Panc1 (cell line): ENCODE measurements around the gene MET. TPM values are rescaled to one million over a fixed set of nuclear protein-coding genes. Genes with fewer than 3 reads are reported as not detected.
A peak's percentile ranks its signal among the peaks of the same experiment; 100 is the strongest.
"Not testable (repeated sequence)": the region's sequence is repeated elsewhere in the genome, so short reads cannot be mapped to it uniquely, and the experiment has no call there.

Experiments used
- ATAC-seq: fragments of 200-7000 bp; cut with Tn5 transposase; 2 replicates; pipeline ENCODE4 v1.9.1; 2020; ENCODE audit warnings: mild to moderate bottlenecking, moderate library complexity
- BruUV-seq: library from RNA; stranded (reverse); fragments of 400-500 nt; replicated peaks from 2 replicates; lab custom pipeline; 2021; lab: Mats Ljungman, UMichigan
- CTCF ChIA-PET: fragments of 300-600 bp; sonication (Branson Sonifier 250); formaldehyde crosslinking; loops from one replicate; lab custom pipeline; 2022; ENCODE audit warnings: antibody characterized with exemption; lab: Charles Lee
- POLR2A ChIA-PET: fragments of 300-600 bp; sonication (Branson Sonifier 250); formaldehyde crosslinking; loops from one replicate; lab custom pipeline; 2022; ENCODE audit warnings: antibody characterized with exemption; lab: Charles Lee
- DNase-seq: peaks from one replicate; pipeline ENCODE4 v3.0.0-alpha.2; 2010; ENCODE audit warnings: low read depth, low spot score
- H3K27ac ChIP-seq: 2 replicates; pipeline ENCODE4 v1.5.1; 2011; ENCODE audit warnings: mild to moderate bottlenecking, low read length, inconsistent platforms
- H3K27me3 ChIP-seq: fragments of 200-500 bp; sonication (Bioruptor generic); 2 replicates; pipeline ENCODE4 v1.6.0; 2014; ENCODE audit warnings: low read length, inconsistent platforms; ENCODE audit not compliant: control insufficient read depth, insufficient read depth
- H3K36me3 ChIP-seq: fragments of 200-500 bp; sonication (Bioruptor generic); 2 replicates; pipeline ENCODE4 v1.5.1; 2014; ENCODE audit warnings: inconsistent platforms, mild to moderate bottlenecking, low read length, moderate library complexity; ENCODE audit not compliant: control insufficient read depth, insufficient read depth
- H3K4me1 ChIP-seq: 2 replicates; pipeline ENCODE4 v1.5.1; 2011; ENCODE audit warnings: inconsistent platforms, mild to moderate bottlenecking, low read length, moderate library complexity; ENCODE audit not compliant: control insufficient read depth, insufficient read depth
- H3K4me3 ChIP-seq, 2 experiments: 2 replicates each; pipeline ENCODE4 v1.5.1; 2011 to 2012; ENCODE audit warnings: low read depth in 2 of 2, low read length in 2 of 2, mild to moderate bottlenecking in 2 of 2, inconsistent platforms in 1 of 2, moderate library complexity in 1 of 2
- H3K9me3 ChIP-seq: fragments of 200-500 bp; sonication (Bioruptor generic); 2 replicates; pipeline ENCODE4 v1.5.1; 2014; ENCODE audit warnings: low read depth, mild to moderate bottlenecking, inconsistent platforms, low read length, moderate library complexity; ENCODE audit not compliant: control insufficient read depth, insufficient read depth
- POLR2AphosphoS5 ChIP-seq: IDR thresholded peaks from 2 replicates; pipeline ENCODE4 v1.6.1; 2012; ENCODE audit warnings: mild to moderate bottlenecking, low read depth, low read length, moderate library complexity
- SIN3A ChIP-seq: IDR thresholded peaks from 2 replicates; pipeline ENCODE4 v1.6.1; 2012; ENCODE audit warnings: low read depth, mild to moderate bottlenecking, low read length, moderate library complexity, borderline replicate concordance; ENCODE audit not compliant: insufficient read depth
- TCF7L2 ChIP-seq: IDR thresholded peaks from 2 replicates; pipeline ENCODE4 v1.6.1; 2011; ENCODE audit warnings: mild to moderate bottlenecking, low read depth, low read length, inconsistent platforms
- in situ Hi-C: cut with HindIII; loops from 2 replicates; pipeline ENCODE4 v1.10.0; 2016; ENCODE audit warnings: low sequenced_read_pairs, low pct_unique_long_range_greater_than_20kb
- intact Hi-C: fragments of 100-400 bp; cut with micrococcal nuclease; formaldehyde crosslinking; loops from one replicate; pipeline ENCODE4 v1.10.0; 2022; ENCODE audit not compliant: unreplicated experiment
- total RNA-seq: library from RNA; stranded (reverse); gene quantifications from one replicate; pipeline ENCODE4 v1.2.1, GENCODE V29; 2021; ENCODE audit not compliant: unreplicated experiment
- TF ChIP-seq, protein P1 (sequence below): fragments of 450-650 bp; IDR thresholded peaks from 2 replicates; pipeline ENCODE4 v1.5.1; 2017; ENCODE audit warnings: mild to moderate bottlenecking
- TF ChIP-seq, protein P2 (sequence below), 2 experiments: IDR thresholded peaks; 2 replicates each; pipeline ENCODE4 v1.6.1; 2011 to 2012; ENCODE audit warnings: low read depth in 2 of 2, control low read depth in 1 of 2, low read length in 1 of 2, mild to moderate bottlenecking in 1 of 2, moderate library complexity in 1 of 2; ENCODE audit not compliant: insufficient read depth in 1 of 2

Gene MET
- total RNA-seq, 1 experiment from 2014 or later, result 103 TPM

DNA sequence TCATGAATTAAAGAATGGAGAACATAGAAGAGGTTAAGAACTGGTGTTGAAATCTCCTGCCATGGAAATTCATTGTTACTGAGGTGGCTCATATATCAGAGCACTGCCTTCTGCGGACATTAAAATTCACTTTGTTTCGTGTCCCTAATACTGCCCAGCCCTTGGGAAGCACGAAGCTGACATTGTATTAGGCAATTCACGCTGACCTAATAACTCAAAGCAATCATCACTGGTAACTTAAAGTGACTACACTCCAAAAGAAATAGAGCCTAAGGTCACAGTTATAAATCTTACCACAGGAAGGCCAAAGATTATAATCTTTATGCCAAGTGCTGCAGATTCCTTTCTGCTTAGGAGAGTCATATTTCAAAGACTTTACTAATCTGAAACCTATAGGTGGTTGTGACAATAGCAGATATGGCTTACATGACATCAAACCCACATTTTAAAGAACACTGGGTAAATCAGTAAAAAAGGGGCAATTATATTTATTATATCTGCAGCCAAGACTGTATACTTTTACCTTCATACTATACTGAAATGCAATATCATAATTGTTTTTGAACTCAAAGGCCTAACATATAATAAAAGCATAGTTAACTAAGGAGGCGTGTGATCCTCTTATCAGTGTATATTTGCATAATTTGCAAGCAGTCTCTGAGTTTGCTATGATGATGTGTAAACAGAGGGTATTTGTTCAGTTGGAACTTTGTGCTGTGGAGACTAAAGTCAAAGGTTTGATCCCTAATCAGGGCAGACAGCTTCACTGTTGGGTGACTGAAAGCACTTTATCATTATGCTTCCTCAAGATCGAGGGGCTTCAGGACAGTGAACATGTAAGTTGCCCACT, 138.5 kb downstream of the MET start:
- in situ Hi-C loops (no loop called here), intact Hi-C loops (no loop called here)
- ATAC-seq, result peak; percentile 70
- H3K9me3 ChIP-seq, result no peaks in the 10 kb centered on the region
- no peaks in the 10 kb centered on the region for H3K36me3 ChIP-seq
- H3K4me3 ChIP-seq, result no peak overlapping the region
- BruUV-seq, result no TSS peak
- POLR2A ChIA-PET, result interaction anchor here (1.2 kb wide), 1 partner anchor 219 kb away, joined by 3 read pairs; no protein-coding TSS in a partner anchor
- DNase-seq, result no peak
- no peaks in the 10 kb centered on the region for H3K27me3 ChIP-seq
- peak overlapping the region; percentile 83 for H3K27ac ChIP-seq
- H3K4me1 ChIP-seq, result peaks cover 43% of the 10 kb centered on the region
- TF ChIP-seq, protein P1, sequence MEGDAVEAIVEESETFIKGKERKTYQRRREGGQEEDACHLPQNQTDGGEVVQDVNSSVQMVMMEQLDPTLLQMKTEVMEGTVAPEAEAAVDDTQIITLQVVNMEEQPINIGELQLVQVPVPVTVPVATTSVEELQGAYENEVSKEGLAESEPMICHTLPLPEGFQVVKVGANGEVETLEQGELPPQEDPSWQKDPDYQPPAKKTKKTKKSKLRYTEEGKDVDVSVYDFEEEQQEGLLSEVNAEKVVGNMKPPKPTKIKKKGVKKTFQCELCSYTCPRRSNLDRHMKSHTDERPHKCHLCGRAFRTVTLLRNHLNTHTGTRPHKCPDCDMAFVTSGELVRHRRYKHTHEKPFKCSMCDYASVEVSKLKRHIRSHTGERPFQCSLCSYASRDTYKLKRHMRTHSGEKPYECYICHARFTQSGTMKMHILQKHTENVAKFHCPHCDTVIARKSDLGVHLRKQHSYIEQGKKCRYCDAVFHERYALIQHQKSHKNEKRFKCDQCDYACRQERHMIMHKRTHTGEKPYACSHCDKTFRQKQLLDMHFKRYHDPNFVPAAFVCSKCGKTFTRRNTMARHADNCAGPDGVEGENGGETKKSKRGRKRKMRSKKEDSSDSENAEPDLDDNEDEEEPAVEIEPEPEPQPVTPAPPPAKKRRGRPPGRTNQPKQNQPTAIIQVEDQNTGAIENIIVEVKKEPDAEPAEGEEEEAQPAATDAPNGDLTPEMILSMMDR, result no peak
- TF ChIP-seq TCF7L2, result peak; percentile 97
- CTCF ChIA-PET, result interaction anchor here (0.8 to 1.1 kb wide), 3 partner anchors 219 to 222 kb away, joined by 3 to 9 read pairs (median 3); no protein-coding TSS in a partner anchor

DNA sequence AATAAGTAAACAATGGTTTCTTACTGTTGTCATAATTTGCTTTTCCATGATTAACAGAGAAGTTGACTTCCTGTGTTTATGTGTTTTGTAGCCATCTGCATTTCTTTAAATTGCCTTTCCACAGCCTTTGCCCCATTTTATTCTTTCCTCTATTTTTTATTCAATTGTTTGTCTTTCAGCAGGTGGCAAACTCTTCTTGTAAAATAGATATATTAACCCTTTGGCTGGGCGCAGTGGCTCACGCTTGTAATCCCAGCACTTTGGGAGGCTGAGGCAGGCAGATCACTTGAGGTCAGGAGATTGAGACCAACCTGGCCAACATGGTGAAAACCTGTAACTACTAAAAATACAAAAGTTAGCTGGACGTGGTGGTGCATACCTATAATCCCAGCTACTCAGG, 139.8 kb downstream of the MET start:
- ChIA-PET POLR2A (no interaction called here), CTCF (no interaction called here)
- in situ Hi-C loops, result no loop called here
- no peaks in the 10 kb centered on the region for H3K36me3 ChIP-seq
- no peaks in the 10 kb centered on the region for H3K9me3 ChIP-seq
- H3K27ac ChIP-seq, result peak overlapping the region; percentile 83; the same call in 1 of the 2 replicates
- H3K4me3 ChIP-seq, result no peak overlapping the region
- no peaks in the 10 kb centered on the region for H3K27me3 ChIP-seq
- DNase-seq (no peak), ATAC-seq (no peak)
- no peak for TF ChIP-seq SIN3A
- TF ChIP-seq TCF7L2, result no peak
- TF ChIP-seq POLR2AphosphoS5, result no peak
- no TSS peak for BruUV-seq
- peaks cover 35% of the 10 kb centered on the region for H3K4me1 ChIP-seq
- intact Hi-C loops, result no loop called here

DNA sequence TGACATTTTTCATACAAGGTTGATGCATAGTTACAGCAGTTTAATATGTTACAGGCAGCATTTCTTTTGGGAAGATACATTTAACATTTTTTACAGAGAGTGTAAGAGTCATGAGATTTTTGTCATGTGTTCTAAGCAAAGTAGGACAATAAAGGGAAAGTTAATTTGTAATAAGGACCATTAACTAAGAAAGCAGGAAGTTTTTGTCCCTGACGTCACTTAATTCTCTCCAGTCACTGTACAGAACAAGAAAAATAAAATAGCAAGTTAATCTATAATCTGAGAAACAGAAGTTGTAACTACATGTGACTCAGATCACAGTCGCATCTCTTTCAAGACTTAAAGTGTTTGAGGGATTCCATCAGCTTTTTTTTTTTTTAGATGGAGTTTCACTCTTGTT, 140.9 kb downstream of the MET start:
- DNase-seq, result no peak
- TF ChIP-seq, protein P2, sequence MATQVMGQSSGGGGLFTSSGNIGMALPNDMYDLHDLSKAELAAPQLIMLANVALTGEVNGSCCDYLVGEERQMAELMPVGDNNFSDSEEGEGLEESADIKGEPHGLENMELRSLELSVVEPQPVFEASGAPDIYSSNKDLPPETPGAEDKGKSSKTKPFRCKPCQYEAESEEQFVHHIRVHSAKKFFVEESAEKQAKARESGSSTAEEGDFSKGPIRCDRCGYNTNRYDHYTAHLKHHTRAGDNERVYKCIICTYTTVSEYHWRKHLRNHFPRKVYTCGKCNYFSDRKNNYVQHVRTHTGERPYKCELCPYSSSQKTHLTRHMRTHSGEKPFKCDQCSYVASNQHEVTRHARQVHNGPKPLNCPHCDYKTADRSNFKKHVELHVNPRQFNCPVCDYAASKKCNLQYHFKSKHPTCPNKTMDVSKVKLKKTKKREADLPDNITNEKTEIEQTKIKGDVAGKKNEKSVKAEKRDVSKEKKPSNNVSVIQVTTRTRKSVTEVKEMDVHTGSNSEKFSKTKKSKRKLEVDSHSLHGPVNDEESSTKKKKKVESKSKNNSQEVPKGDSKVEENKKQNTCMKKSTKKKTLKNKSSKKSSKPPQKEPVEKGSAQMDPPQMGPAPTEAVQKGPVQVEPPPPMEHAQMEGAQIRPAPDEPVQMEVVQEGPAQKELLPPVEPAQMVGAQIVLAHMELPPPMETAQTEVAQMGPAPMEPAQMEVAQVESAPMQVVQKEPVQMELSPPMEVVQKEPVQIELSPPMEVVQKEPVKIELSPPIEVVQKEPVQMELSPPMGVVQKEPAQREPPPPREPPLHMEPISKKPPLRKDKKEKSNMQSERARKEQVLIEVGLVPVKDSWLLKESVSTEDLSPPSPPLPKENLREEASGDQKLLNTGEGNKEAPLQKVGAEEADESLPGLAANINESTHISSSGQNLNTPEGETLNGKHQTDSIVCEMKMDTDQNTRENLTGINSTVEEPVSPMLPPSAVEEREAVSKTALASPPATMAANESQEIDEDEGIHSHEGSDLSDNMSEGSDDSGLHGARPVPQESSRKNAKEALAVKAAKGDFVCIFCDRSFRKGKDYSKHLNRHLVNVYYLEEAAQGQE (IDR thresholded peaks at IDR 0.05; ENCODE audit: insufficient read depth in 1 of 2, low read depth in 2 of 2, low read length in 1 of 2), result no peak
- no peak for TF ChIP-seq POLR2AphosphoS5
- no peak for TF ChIP-seq SIN3A
- TF ChIP-seq, protein P1, result no peak
- TF ChIP-seq TCF7L2, result no peak

DNA sequence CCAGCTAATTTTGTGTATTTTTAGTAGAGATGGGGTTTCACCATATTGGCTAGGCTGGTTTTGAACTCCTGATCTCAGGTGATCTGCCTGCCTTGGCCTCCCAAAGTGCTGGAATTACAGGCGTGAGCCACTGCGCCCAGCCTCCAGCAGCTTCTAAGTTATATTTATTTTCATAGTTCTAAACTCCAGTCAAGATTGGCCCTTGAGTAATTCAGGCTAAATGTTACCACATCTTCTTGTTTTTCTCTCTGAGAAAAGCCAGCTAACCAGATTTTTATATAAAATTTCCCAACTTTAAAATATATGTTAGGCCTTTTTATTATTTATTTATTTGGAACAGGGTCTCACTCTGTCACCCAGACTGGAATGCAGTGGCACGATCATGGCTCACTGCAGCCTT, 141.4 kb downstream of the MET start:
- intact Hi-C loops, in situ Hi-C loops, H3K27me3 ChIP-seq, H3K4me3 ChIP-seq, ATAC-seq, BruUV-seq, DNase-seq, H3K36me3 ChIP-seq, H3K27ac ChIP-seq, H3K9me3 ChIP-seq, POLR2A ChIA-PET, CTCF ChIA-PET: not testable (repeated sequence)
- peaks cover 35% of the 10 kb centered on the region for H3K4me1 ChIP-seq

More for the DNA sequence above, 140.9 kb downstream of the MET start:
- ATAC-seq, result no peak
- ChIA-PET CTCF (no interaction called here), POLR2A (no interaction called here)
- intact Hi-C loops, result no loop called here
- H3K4me1 ChIP-seq, result peaks cover 35% of the 10 kb centered on the region
- H3K4me3 ChIP-seq, result no peak overlapping the region
- no peaks in the 10 kb centered on the region for H3K36me3 ChIP-seq
- no peaks in the 10 kb centered on the region for H3K27me3 ChIP-seq
- no peaks in the 10 kb centered on the region for H3K9me3 ChIP-seq
- in situ Hi-C loops, result no loop called here
- BruUV-seq, result no TSS peak
- H3K27ac ChIP-seq, result peak overlapping the region; percentile 40; the same call in 1 of the 2 replicates
